ENCODE results near the gene MRGPRF.

The MRGPRF gene

DNA sequence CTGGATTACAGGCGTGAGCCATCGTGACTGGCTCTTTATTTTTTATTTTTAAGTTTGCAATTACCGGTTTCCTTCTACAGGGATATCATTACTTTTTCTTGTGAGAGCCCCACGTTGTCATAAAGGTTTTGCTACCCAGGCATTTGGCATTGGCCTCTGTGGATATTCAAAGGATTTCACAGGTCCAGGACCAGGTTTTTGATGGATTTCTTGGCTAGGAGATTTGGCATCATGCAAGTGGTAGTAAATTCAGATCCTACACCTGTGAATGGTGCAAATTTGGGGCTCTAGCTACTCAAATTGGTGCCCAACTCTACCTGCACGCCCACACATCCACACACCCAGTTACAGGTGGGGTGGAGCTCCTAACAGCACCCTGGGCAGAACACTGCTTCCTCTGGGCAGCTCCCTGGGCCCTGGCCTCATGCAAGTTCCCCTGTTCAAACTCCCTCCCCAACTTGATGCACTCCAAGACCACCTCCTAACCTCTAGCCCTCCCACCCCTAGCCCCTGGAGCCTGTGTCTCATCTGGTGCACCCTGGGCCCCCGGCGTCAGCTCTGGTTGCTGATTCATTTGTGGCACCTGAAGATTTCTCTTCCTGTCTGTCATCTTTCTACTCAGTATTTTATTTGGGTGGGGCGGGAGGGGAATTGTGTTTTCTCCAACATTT is 23.0 kb downstream of the MRGPRF start:
- H3K4me3 ChIP-seq (ENCODE audit: control insufficient read depth, low read depth, low read length) = no peak overlapping the region
- DNase-seq (ENCODE audit: low read depth) = no peak
- TF ChIP-seq, protein P1, sequence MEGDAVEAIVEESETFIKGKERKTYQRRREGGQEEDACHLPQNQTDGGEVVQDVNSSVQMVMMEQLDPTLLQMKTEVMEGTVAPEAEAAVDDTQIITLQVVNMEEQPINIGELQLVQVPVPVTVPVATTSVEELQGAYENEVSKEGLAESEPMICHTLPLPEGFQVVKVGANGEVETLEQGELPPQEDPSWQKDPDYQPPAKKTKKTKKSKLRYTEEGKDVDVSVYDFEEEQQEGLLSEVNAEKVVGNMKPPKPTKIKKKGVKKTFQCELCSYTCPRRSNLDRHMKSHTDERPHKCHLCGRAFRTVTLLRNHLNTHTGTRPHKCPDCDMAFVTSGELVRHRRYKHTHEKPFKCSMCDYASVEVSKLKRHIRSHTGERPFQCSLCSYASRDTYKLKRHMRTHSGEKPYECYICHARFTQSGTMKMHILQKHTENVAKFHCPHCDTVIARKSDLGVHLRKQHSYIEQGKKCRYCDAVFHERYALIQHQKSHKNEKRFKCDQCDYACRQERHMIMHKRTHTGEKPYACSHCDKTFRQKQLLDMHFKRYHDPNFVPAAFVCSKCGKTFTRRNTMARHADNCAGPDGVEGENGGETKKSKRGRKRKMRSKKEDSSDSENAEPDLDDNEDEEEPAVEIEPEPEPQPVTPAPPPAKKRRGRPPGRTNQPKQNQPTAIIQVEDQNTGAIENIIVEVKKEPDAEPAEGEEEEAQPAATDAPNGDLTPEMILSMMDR (conservative IDR thresholded peaks at IDR 0.05; ENCODE audit: control insufficient read depth, insufficient read depth, low read depth, low read length) = no peak

GRCh38 chr11:68988491-68988890 is 24.6 kb downstream of the MRGPRF start:
- no peak overlapping the region for H3K4me3 ChIP-seq (ENCODE audit: control insufficient read depth, low read depth, low read length)
- DNase-seq (ENCODE audit: low read depth) = no peak
- TF ChIP-seq, protein P1 (conservative IDR thresholded peaks at IDR 0.05; ENCODE audit: control insufficient read depth, insufficient read depth, low read depth, low read length) = no peak

DNA sequence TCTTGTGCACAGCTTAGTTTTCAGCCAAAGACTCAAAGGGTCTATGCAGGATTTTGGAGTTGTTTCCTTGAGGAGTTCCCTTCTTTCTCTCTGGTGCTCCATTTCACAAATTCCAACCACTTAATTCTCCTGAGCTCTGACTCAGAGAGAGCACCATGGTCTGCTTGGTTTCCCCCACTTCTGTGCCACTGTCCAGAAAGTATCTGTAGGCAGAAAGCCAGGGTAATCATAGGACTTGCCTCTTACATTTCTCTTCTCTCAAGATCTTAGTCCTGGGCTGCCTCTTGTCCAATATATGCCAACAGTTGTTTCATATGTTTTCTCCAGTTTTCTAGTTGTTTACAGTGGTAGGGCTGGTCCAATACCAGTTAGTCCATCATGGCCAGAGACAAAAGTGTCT is 25.8 kb downstream of the MRGPRF start:
- TF ChIP-seq, protein P1 (conservative IDR thresholded peaks at IDR 0.05; ENCODE audit: control insufficient read depth, insufficient read depth, low read depth, low read length) = no peak
- no peak for DNase-seq (ENCODE audit: low read depth)

DNA sequence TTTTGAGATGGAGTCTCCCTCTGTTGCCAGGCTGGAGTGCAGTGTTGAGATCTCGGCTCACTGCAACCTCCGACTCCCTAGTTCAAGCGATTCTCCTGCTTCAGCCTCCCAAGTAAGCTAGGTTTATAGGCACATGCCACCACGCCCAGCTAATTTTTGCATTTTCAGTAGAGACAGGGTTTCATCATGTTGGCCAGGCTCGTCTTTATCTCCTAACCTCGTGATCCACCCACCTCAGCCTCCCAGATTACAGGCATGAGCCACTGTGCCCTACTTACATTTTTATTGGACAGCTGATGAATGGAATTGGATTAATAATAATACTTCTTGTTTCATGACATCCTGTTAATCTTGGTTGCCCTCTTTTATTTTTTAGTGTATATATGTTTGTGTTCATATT is 29.2 kb downstream of the MRGPRF start:
- H3K4me3 ChIP-seq (ENCODE audit: control insufficient read depth, low read depth, low read length) = no peak overlapping the region
- DNase-seq (ENCODE audit: low read depth) = no peak
- TF ChIP-seq, protein P1 (conservative IDR thresholded peaks at IDR 0.05; ENCODE audit: control insufficient read depth, insufficient read depth, low read depth, low read length) = no peak

More for the DNA sequence above, 25.8 kb downstream of the MRGPRF start:
- H3K4me3 ChIP-seq (ENCODE audit: control insufficient read depth, low read depth, low read length) = no peak overlapping the region

- TF ChIP-seq, protein P1 (conservative IDR thresholded peaks at IDR 0.05; ENCODE audit: control insufficient read depth, insufficient read depth, low read depth, low read length) = no peak
- H3K4me3 ChIP-seq (ENCODE audit: control insufficient read depth, low read depth, low read length) = no peak overlapping the region
- DNase-seq (ENCODE audit: low read depth) = no peak
Observed at GRCh38 chr11:68982134-68982533, 30.9 kb downstream of the MRGPRF start.

DNA sequence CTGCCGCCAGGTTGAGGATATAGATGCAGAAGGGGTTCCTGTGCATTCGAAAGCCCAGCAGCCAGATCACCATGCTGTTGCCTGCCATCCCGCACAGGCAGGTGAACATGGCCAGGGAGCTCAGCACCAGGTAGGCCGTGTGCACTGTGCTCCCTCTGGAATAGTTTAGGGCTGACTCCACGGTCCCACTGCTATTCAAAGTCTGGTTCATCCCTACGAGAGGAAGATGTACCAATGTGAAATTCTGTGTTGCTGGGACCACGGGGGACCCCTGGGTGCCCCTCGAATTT is 32.3 kb downstream of the MRGPRF start, which contains the start of gene MRGPRD:
MRGPRD (minus strand) TSS at position 211 of the 290 bp plus-strand sequence; CDS start at position 211, 0 bp downstream.
- TF ChIP-seq, protein P1 (conservative IDR thresholded peaks at IDR 0.05; ENCODE audit: control insufficient read depth, insufficient read depth, low read depth, low read length) = no peak
- no peak within 1 kb of the TSS for H3K4me3 ChIP-seq (ENCODE audit: control insufficient read depth, low read depth, low read length)
- DNase-seq (ENCODE audit: low read depth) = no peak
